ENCODE measurements around the gene OR6B1. TPM values are rescaled to one million over a fixed set of nuclear protein-coding genes. Genes with fewer than 3 reads are reported as not detected.

The OR6B1 gene
- total and polyA plus RNA-seq, 2 experiments from 2014 or later = not detected

DNA sequence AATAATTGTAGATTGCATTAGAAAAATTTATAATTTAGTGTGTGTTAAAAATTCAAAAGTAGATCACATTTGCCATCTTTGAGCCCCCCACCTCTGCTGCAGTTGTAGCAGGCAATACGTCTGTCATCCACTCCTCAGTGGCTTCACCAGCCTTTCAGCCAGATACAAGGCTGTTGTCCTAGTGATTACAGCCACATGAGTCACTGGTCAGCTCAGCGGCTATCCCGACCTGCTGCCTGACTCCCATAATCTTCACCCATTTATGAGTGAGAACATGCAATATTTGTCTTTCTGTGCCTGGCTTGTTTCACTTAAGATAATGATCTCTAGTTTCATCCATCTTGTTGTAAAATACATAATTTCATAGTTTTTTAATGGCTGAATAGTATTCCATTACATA lies 57.8 kb downstream of the OR6B1 start:
- Histone ChIP-seq H3K27ac (no peak overlapping the region), H3K4me1 (ENCODE audit: low read depth) (no peaks in the 10 kb centered on the region), H3K36me3 (no peaks in the 10 kb centered on the region), H3K27me3 (no peaks in the 10 kb centered on the region), H3K9me3 (ENCODE audit: low read depth) (no peaks in the 10 kb centered on the region), H3K4me3 (no peak overlapping the region)
- TF ChIP-seq, protein P1, sequence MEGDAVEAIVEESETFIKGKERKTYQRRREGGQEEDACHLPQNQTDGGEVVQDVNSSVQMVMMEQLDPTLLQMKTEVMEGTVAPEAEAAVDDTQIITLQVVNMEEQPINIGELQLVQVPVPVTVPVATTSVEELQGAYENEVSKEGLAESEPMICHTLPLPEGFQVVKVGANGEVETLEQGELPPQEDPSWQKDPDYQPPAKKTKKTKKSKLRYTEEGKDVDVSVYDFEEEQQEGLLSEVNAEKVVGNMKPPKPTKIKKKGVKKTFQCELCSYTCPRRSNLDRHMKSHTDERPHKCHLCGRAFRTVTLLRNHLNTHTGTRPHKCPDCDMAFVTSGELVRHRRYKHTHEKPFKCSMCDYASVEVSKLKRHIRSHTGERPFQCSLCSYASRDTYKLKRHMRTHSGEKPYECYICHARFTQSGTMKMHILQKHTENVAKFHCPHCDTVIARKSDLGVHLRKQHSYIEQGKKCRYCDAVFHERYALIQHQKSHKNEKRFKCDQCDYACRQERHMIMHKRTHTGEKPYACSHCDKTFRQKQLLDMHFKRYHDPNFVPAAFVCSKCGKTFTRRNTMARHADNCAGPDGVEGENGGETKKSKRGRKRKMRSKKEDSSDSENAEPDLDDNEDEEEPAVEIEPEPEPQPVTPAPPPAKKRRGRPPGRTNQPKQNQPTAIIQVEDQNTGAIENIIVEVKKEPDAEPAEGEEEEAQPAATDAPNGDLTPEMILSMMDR (IDR thresholded peaks at IDR 0.05; ENCODE audit: low read depth, low read length) = no peak
- DNase-seq (ENCODE audit: low read depth in 1 of 2, low spot score in 1 of 2) = peak in 1 of 2 donors; percentile 50

Other genes with a start within 250 kb of the OR6B1 start
- gene CTAGE6, start 242.6 kb upstream of the OR6B1 start, total RNA-seq = not detected in 2 replicates
- gene CTAGE6, start 242.6 kb upstream of the OR6B1 start, polyA plus RNA-seq = not detected in 2 replicates
- 82.3 and 82.7 TPM in 2 replicates for gene TCAF1, start 98.1 kb upstream of the OR6B1 start, total RNA-seq
- 58.6 and 65.8 TPM in 2 replicates for gene TCAF1, start 98.1 kb upstream of the OR6B1 start, polyA plus RNA-seq
- gene OR2F2, start 65.1 kb upstream of the OR6B1 start, total RNA-seq = not detected in 2 replicates
- not detected in 2 replicates for gene OR2F2, start 65.1 kb upstream of the OR6B1 start, polyA plus RNA-seq
- not detected in 2 replicates for gene OR2F1, start 45.5 kb upstream of the OR6B1 start, total RNA-seq
- gene OR2F1, start 45.5 kb upstream of the OR6B1 start, polyA plus RNA-seq = not detected in 2 replicates
- not detected in 2 replicates for gene OR2A5, start 48.6 kb downstream of the OR6B1 start, total RNA-seq
- not detected in 2 replicates for gene OR2A5, start 48.6 kb downstream of the OR6B1 start, polyA plus RNA-seq
- gene OR2A25, start 69.5 kb downstream of the OR6B1 start, total RNA-seq = not detected in 2 replicates
- gene OR2A25, start 69.5 kb downstream of the OR6B1 start, polyA plus RNA-seq = not detected in 2 replicates
- gene OR2A12, start 86.0 kb downstream of the OR6B1 start, total RNA-seq = not detected in 2 replicates
- not detected in 2 replicates for gene OR2A12, start 86.0 kb downstream of the OR6B1 start, polyA plus RNA-seq
- not detected in 2 replicates for gene OR2A2, start 109.3 kb downstream of the OR6B1 start, total RNA-seq
- gene OR2A2, start 109.3 kb downstream of the OR6B1 start, polyA plus RNA-seq = not detected in 2 replicates
- gene OR2A14, start 122.9 kb downstream of the OR6B1 start, total RNA-seq = not detected in 2 replicates
- gene OR2A14, start 122.9 kb downstream of the OR6B1 start, polyA plus RNA-seq = not detected in 2 replicates
- gene CTAGE4, start 183.1 kb downstream of the OR6B1 start, total RNA-seq = not detected in 2 replicates
- 0.21 TPM in 1 of 2 replicates, not detected in the other for gene CTAGE4, start 183.1 kb downstream of the OR6B1 start, polyA plus RNA-seq
- 0.35 and 1.7 TPM in 2 replicates for gene ARHGEF35, start 195.5 kb downstream of the OR6B1 start, total RNA-seq
- 0.93 and 1.8 TPM in 2 replicates for gene ARHGEF35, start 195.5 kb downstream of the OR6B1 start, polyA plus RNA-seq
- not detected in 2 replicates for gene OR2A42, start 239.3 kb downstream of the OR6B1 start, total RNA-seq
- not detected in 2 replicates for gene OR2A42, start 239.3 kb downstream of the OR6B1 start, polyA plus RNA-seq

Data from cardiac muscle cell (in vitro differentiated cells and primary cell).